ENCODE data around the gene TLE1.
A peak's percentile ranks its signal among the peaks of the same experiment; 100 is the strongest.

The TLE1 gene

GRCh38 chr9:81686614-81687520 is 2.5 kb downstream of the TLE1 start:
- DNase-seq (ENCODE audit: low spot score), result peak; percentile 71

GRCh38 chr9:81685763-81686613 is 3.4 kb downstream of the TLE1 start:
- DNase-seq (ENCODE audit: low spot score), result no peak

DNA sequence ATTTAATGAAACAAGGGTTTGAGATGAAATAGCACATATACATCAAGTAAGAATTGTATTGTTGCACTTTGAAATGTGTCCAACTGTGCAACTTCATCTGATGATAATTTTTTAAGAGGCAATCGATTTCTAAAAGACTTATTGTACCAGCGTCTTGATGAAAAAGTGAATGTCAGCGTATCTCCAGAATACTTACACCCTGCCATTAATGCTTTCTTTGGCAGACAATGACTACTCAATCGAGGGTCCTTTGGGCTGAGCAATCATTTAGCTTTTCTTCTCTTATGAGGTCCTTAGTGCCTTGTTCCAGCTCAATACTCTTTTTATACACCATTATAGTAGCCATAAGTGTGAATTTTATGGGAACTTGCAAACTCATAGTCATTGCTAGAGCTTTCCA is 4.7 kb downstream of the TLE1 start:
- no peak for DNase-seq (ENCODE audit: low spot score)

DNA sequence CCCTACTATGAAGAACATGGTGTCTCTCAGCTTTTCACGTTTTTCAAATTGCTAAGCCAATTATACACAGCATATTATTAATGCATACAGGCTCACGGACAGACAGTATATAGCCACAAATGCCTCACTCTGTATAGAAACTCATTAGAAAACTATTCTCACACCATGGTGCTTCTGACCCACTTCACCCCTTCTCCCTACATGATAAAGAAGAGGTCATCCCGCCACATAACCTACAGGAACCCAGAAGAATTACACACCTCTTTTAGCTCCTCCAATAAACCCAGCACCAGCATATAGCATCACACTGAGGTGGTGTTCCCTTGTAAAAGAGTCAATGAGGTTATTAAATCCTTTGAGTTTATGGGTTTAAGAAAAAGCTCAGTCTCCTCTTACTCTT is 5.6 kb downstream of the TLE1 start:
- no peak for DNase-seq (ENCODE audit: low spot score)

- no peak for DNase-seq (ENCODE audit: low spot score)
Observed at GRCh38 chr9:81683238-81683637, 6.1 kb downstream of the TLE1 start.

- no peak for DNase-seq (ENCODE audit: low spot score)
Observed at GRCh38 chr9:81682797-81683196, 6.5 kb downstream of the TLE1 start.

- DNase-seq (ENCODE audit: low spot score), result no peak
Observed at GRCh38 chr9:81682177-81682576, 7.2 kb downstream of the TLE1 start.

- DNase-seq (ENCODE audit: low spot score), result no peak
Observed at GRCh38 chr9:81680506-81680905, 8.8 kb downstream of the TLE1 start.

GRCh38 chr9:81680006-81680405 is 9.3 kb downstream of the TLE1 start:
- no peak for DNase-seq (ENCODE audit: low spot score)

- no peak for DNase-seq (ENCODE audit: low spot score)
Observed at GRCh38 chr9:81678088-81678487, 11.3 kb downstream of the TLE1 start.

GRCh38 chr9:81676395-81676794 is 13.0 kb downstream of the TLE1 start:
- DNase-seq (ENCODE audit: low spot score), result no peak

DNA sequence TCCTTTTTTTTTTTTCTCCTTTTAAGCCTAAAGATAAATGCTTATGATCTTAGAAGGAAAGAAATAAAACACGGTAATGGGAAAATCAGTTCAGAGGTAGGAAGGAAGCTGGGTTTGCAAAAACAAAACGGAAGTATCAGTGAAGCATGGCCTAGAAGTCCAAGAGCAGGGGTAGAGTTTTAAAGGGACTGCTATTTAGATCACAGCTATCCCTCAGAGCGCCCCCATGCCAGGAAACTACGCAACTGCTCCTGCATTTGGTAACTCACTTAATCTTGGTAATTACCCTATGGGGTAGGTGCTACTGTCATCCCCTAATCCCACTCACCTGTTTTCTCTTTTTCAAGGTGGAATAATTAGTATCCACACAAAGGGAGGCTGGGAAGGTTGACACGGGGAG is 16.0 kb downstream of the TLE1 start:
- DNase-seq (ENCODE audit: low spot score), result peak; percentile 45

DNA sequence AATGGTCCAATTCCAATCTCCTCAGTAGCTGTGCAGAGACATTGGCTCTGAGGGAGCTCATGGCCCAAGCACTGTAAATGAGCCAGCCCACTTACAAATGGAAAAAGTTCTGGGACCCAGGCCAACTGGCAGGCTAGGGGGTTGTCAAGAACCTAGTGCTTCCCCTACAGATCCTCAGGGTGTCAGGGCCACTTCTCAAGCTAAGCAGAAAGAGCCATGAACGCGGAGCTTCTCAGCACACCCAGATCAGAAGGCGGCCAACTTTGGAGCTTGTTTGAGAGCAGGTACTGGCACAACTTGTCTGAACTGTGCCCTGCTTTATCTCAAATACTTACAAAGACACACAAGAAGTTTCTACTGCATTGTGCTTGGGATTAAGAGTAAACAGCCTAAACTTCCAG is 17.5 kb downstream of the TLE1 start:
- no peak for DNase-seq (ENCODE audit: low spot score)

GRCh38 chr9:81669866-81670265 is 19.5 kb downstream of the TLE1 start:
- DNase-seq (ENCODE audit: low spot score), result no peak

DNA sequence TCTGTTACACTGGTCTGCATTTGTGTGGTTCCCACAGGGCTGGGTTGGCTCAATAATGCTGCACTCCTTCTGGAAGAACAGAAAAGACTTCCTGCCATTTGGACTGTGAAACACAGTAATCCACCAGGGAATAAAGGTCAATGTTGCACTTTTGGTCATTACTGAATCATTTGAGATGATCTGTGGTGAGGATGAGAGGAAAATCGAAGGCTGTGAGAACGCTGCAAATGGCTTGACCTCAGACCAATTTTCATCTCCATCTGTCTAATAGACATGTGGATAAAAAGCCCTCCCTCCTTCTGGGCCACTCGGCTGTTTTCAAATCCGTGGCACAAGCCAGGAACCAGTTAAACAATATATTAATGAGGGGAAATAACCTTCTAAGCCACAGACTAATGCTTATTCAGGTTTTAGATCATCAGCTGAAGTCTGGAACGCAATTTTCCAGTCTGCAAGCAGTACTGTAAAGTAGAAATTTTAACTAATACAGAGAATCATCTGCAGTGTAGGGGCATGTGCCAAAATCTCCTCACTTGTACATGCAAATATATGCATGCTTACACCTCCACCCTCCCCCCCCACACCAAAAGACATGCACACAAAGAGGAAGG is 20.2 kb downstream of the TLE1 start:
- DNase-seq (ENCODE audit: low spot score), result no peak

GRCh38 chr9:81666123-81666522 is 23.2 kb downstream of the TLE1 start:
- DNase-seq (ENCODE audit: low spot score), result no peak

DNA sequence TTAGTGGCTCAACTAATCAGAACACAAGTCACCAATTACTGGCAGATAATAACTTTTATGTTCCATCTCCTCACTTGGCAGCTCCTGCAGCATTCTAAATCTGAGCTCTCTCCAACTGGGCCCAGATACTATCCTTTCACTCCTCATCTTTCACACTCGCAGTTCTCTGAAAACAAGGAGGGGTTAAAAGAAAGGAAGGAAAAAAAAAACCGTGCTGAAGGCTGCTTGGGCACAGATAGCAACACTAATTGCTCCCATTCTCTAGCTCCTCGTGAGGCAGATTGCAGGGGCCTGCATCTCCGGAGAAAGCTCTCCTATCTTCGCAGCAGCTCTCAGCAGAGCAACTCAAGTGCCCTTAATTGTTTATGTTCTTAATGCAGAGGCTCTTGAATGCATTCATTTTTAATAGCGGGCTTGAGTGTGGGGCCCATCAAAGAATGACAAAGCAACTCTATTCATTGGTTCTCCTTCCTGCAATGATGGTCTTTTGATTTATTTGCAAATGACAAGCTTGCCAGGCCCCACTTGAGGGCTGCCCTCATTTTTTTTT is 23.9 kb downstream of the TLE1 start:
- DNase-seq (ENCODE audit: low spot score), result no peak

GRCh38 chr9:81664638-81665222 is 24.6 kb downstream of the TLE1 start:
- no peak for DNase-seq (ENCODE audit: low spot score)

DNA sequence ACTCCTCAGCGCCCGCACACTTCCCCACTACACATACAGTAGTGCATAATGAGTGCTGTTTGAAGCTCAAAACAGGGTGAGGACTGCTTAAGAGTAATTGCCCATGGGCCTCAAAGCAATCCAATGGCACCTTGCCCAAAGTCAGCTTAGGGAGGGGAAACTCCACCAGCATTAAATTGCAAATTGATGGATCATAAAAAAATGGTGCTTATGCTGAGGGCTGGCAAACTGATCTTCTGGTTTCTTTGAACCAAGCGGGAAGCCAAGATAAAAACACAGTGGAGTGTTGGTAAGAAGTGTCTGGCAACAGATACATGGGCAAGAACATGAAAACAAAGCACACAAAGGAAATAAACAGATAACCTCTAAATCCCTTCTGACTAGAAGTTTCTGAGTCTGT is 28.0 kb downstream of the TLE1 start:
- no peak for DNase-seq (ENCODE audit: low spot score)

GRCh38 chr9:81656871-81657337 is 32.4 kb downstream of the TLE1 start:
- DNase-seq (ENCODE audit: low spot score), result no peak

DNA sequence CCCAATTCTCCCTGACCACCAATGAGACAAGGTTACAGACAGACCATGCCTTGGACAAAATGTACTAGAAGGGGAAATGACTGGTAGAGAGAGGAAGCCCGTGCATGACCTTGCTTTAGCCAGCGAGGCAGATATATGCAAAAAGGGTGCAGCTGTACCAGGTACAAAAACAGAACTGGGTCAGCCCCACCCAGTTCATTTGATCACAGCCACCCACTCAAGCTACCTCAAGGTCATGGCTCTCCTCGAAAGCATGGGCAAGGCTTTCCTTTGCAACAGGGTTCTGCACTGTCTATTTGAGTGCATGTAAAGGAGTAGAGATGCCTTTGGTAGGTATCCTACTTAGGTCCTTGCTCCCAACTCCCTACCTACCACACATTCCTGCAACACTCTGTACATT is 33.3 kb downstream of the TLE1 start:
- DNase-seq (ENCODE audit: low spot score), result no peak

- no peak for DNase-seq (ENCODE audit: low spot score)
Observed at GRCh38 chr9:81653240-81653639, 36.1 kb downstream of the TLE1 start.
